T-helper 1 cell (primary cell): Measurements from ENCODE around the gene ANKH.
"Not testable (repeated sequence)": the region's sequence is repeated elsewhere in the genome, so short reads cannot be mapped to it uniquely, and the experiment has no call there.

Experiments
- DNase-seq, 5 donors: peaks; one replicate each; pipeline ENCODE4 v3.0.0-alpha.2; 2012 to 2020
- total RNA-seq, 4 donors: gene quantifications; one replicate each; lab custom pipeline; 2026; lab: John Stamatoyannopoulos, UW

ANKH gene
- total RNA-seq, result 59.5 to 91.3 (median 86.8) reads per million in 4 donors

DNA sequence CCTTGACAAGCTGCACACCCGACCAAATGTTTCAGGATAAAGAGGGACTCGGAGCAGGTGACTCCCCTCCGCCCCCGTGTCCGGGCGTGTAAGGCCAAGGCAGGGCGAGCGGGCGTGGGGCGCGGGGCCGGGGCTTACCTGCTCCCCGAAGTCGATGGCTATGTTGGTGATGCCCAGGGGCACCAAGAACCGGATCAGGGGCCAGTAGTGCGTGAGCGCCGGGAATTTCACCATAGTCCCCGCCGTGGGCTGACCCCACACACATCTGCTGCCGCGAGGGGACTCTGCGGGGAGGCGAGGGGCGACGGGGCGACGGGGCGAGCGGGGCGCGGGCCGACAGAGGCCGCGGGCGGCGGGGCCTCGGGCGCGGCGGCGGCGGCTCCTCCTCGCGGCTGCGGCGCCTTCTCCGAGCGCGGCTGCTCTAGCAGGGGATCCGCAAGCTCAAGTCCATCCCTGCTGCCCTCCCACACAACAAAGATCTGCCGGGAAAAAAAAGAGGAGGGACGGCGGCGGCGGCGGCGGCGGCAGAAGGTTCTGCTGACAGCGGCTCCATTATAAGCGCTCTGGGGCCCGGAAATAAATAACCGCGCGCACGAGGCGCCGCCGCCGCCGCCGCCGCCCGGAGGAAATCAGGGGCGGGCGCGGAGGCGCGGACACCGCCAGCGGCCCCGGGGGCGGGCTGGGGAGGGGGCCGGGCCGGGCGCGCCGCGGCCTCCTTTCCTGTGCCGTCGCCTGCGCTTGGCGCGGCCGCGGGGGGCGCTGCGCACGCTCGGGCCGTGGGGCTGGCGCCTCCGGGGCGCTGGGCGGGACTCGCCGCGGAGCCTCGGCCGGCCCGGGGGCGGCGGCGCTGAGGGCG, at the start of gene ANKH:
TSS of gene ANKH (minus strand) at position 565 of the 856 bp plus-strand sequence. CDS start at position 234, 331 bp downstream.
- DNase-seq, result peak; percentile 69 to 87 (median 75)

- DNase-seq, result no peak
These were observed 48.5 kb upstream of the ANKH start for GRCh38 chr5:14920121-14920520.

DNA sequence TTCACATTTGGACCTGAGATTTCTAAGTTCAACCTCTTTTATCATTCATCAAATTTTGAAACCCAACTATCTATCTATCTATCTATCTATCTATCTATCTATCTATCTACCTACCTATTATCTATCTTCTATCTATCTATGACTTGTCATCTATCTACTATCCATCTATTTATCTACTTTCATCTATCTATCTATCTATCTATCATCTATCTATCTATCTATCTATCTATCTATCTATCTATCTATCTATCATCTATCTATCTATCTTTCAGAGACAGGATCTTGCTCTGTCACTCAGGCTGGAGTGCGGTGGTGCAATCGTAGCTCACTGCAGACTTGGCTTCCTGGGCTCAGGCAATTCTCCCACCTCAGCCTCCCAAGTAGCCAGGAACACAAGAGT, 47.5 kb upstream of the ANKH start:
- not testable (repeated sequence) for DNase-seq

GRCh38 chr5:14917719-14918118, 46.1 kb upstream of the ANKH start:
- DNase-seq, result no peak

- no peak for DNase-seq
These were observed 43.8 kb upstream of the ANKH start for GRCh38 chr5:14915291-14915952.

DNA sequence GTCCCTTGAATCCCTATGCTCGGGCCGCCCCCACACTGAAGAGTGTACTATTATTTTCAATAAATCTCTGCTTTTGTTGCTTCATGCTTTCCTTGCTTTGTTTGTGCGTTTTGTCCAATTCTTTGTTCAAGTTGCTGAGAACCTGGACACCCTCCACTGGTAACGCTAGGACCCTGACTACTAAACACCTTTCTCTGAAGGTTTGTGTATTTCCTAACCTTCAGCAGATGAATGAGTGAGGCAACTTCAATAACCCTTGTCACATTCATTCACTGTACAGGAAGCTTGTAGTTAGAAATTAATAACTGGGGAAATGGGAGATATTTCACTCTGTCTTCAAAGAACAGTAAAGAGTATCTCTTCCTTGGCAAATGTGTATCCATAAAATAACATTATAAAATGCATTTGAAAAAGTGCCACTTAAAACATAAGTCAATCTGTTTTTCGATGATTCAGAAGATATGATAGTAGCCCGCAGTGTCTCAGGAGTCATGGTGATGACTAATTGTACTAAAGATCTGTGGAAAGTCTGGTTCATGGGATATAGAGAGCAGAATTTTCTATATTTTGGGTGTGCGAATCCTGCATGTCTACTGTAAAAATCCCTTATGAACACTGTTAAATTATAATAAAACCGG, 43.2 kb upstream of the ANKH start:
- DNase-seq, result no peak

GRCh38 chr5:14914193-14914592, 42.6 kb upstream of the ANKH start:
- DNase-seq, result no peak

- DNase-seq, result no peak
These were observed 41.5 kb upstream of the ANKH start for GRCh38 chr5:14913096-14913495.

DNA sequence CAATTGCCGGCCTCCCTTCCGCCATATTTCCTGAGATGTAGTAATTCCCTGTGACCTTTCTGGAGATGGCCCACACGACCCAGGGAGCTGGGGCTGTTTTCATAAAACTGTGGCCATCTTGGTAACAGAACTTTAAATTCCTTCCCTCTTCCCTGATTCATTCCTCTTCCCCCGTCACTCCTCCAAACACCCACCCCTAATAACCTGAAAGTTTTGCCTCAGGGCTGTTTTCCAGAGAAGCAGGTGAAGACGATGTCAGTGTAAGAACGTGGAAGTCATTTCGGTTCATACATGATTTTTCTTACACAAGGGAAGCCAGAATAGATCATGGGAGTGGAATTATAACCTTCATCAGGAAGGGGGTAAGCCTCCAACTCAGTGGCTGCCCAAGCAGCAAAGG, 40.6 kb upstream of the ANKH start:
- DNase-seq, result no peak

DNA sequence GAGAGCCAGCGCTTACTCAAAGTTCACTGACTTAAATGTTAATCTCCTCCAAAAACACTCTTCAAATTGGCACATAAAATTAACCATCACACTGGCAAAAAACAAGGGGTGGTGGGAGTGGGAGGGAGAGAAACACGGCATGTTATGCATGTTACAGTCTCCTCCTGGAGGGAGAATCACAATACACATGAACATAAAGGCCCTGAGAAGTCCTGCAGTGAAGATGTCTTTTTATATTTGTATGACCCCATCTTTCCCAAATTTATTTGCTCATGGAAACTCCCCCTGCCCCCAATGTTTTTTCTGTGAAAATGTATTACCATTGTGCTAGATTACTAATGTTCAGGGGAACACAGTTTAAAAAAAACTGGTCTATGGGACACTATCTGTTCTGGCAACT, 37.8 kb upstream of the ANKH start:
- DNase-seq, result no peak

GRCh38 chr5:14908172-14908571, 36.6 kb upstream of the ANKH start:
- no peak for DNase-seq

GRCh38 chr5:14906628-14907027, 35.0 kb upstream of the ANKH start:
- DNase-seq, result no peak

DNA sequence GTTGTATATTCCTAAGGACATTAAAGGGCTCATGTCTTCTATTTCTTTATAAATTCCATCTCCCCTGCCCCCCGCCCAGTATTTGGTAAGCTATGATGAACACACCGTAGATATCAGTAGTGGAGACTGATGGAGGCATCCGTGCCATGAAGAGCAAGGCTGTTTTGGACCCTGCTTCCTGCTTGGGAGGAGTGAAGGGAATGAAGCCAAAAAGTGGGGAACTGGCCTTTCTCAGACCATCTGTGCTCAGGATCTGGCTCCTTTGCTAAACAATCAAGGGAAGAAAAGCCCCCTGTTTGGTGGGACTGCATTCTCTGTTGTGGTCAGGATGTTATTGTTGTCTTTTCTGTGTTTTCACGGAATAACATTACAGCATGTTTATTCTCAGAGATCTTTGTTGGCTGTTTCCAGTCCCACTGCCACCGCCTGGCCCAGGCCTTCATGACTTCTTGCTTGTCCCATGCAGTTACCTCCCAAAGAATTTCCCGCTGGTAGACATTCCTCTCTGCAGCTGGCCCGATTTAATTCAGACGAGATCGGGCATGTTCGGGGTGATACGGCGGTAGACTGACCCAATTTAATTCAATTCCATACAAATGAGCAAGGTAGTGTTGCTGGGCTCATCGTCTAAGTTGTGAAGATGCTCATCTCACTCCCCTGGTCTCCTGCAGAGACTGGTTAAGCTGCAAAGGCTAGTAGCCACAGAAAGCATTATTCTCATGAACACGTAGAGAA, 31.4 kb upstream of the ANKH start:
- no peak for DNase-seq

- DNase-seq, result no peak
These were observed 30.0 kb upstream of the ANKH start for GRCh38 chr5:14901462-14902051.

DNA sequence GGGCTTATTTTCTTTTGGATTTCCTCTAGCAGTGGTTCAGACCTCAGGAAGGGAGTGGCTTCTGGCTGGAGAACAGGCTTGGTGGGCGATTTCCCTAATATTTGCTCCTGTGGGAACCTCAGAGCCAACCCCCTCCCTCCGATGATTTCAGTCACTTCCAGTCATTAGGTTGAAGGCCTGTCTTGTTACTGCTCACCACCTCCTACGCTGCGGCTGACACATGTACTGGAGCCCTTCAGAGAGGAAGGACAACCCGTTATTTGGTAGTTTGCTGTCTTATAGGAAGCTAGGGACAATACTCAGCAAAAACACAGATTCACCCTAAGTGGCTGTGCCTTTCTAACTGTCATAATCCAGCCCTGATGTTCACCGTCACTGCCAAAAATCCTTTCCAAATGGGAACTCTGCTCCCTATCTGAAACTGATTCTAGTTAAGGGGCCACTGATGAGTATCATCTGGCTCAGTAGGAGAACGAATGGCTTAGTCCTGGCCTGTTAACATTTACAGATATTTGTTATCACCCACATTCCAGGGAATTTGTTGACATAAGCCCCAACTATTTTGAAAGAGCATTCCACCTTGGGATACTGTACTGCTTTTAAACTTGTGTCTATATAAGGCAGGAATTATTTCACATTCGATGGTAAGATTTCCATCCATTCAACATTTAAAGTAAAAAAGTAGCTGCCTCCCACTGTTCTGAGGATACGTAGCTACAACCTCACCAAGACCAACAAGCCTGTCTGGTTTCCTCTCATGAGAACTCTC, 29.3 kb upstream of the ANKH start:
- DNase-seq, result no peak

DNA sequence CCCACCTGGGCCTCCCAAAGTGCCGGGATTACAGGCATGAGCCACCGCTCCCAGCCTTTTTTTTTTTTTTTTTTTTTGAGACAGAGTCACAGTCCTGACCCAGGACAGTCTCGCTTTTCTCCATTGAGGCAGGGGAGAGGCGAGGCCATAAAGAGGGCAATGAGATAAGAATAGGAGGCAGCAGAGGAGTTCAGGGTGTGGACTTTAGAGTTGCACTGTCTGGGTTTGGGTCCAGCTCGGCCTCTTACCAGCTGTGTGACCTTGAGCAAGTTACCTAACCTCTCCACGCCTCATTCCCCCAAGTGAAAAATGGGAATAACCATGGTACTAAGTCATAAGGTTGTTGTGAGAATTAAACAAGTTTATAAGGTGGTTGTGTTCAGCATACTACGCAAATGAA, 24.6 kb upstream of the ANKH start:
- DNase-seq, result no peak

DNA sequence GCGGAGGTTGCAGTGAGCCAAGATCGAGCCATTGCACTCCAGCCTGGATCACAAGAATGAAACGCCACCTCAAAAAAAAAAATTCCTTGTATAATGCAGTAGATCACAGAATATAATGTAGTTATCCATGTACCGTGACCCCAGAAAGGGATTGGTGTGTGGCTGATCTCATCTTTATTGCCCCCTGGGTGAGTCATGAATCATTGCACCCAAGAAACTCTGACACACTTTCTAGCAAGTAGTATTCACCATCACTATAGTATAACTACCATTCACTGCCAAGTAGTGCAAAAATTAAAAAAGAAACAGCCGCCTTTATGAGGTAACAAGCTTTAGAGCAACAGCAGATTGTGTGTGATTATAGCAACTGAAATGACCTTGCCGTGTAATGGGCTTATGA, 23.7 kb upstream of the ANKH start:
- no peak for DNase-seq

DNA sequence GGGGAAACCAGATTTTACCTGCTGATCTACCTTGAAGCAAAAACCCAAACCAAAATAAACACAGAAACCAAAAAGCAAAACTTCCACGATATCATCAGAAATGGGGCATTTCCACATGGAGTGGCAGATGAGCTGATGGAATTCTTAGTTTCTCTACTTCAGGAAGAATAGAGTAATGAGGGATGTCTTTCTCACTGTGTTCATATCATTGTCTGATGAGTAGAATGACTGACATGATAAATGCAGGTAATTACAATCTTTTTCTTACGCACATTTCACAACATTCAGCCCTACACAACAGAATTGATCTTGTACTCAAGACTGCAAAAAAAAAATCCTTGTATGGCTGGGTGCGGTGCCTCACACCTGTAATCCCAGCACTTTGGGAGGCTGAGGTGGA, 23.2 kb upstream of the ANKH start:
- no peak for DNase-seq

- DNase-seq, result no peak
These were observed 21.8 kb upstream of the ANKH start for GRCh38 chr5:14893381-14893780.

DNA sequence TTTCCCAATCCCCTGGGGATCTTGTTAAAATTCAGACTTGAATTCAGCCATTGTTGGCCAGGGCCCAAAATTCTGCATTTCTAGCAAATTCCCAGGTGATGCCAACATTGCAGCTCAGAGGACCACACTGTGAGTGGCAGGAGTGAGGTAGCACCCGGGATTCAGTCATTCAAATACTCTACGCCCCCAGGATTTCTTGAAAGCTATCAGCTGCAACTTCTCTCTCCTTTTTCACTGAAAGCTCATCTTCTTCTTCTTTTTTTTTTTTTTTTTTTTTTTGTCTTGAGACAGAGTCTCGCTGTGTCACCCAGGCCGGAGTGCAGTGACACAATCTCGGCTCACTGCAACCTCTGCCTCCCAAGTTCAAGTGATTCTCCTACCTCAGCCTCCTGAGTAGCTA, 19.3 kb upstream of the ANKH start:
- DNase-seq, result no peak

DNA sequence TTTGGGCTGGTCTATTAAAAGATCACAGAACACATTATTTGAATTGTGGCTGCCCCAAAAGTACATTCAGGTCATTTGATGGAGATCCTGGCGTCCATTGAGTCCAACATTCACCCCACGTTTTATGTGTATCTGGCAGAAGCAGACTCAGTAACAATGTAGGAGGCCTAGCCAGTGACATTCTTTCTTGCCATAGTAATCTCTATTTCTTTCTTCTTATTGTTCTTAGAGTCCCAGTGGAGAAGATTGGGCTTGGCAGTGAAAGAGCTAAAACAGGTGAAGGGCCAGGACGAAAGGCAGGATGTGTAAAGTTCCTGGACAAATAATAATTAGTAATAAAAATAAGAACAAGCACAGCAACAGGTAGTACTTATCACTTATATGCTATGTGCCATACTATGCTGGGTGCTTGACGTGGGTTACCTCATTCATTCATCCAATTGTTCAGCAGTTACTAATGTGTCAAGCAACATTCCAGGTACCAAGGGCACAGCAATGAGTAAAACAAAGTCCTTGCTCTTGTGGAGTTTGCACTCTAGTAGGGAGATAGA, 12.6 kb upstream of the ANKH start:
- no peak for DNase-seq
